NCI-H1105 treated with DMSO at 0.1 percent for 48 hours (cell line): ENCODE data around the gene ADM5.

Experiments used
- DNase-seq: peaks from one replicate; lab custom pipeline; 2025; lab: John Stamatoyannopoulos, UW

ADM5 gene

DNA sequence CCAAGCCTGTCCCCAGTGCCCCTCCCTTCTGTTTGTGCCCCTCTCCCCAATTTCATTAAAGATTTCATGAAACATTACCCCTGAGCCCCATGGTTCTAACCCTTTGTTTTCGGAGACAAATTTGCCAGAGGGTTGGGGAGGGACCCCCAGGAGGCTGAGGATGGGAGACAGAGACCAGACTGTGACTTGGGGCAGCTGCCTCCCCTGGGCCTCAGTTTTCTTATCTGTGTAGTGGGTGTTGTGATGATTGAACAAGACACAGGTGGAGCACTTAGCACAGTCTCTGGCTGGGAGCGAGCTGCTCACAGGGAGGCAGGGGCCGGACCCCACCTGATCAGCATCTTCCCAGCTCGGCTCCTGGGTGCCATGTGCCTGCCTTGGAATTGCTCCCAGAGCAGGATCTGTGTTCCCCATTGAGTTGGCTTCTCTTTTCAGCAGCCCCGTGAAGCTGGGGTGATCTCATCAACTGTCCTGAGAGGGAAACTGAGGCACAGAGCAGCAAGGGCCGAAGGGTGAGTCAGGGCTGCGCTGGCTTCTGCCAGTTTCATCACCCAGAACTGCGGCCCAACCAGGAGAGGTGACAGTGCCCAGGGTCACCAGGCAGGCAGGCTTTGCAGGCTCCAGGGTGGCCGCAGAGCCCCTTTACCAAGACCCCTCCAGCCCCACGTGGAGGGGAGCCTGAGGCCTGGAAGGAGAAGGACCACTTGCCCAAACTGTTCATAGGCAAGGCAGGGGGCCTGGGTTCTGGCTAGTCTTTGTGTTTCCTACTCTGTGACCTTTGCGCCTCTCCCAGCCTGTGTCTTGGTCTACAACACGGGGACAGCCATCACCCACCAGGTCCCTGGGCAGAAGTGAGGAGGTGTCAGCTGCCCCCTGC is 30.6 kb upstream of the ADM5 start:
- no peak for DNase-seq

- no peak for DNase-seq
Measured at GRCh38 chr19:49660338-49660961, 28.9 kb upstream of the ADM5 start.

DNA sequence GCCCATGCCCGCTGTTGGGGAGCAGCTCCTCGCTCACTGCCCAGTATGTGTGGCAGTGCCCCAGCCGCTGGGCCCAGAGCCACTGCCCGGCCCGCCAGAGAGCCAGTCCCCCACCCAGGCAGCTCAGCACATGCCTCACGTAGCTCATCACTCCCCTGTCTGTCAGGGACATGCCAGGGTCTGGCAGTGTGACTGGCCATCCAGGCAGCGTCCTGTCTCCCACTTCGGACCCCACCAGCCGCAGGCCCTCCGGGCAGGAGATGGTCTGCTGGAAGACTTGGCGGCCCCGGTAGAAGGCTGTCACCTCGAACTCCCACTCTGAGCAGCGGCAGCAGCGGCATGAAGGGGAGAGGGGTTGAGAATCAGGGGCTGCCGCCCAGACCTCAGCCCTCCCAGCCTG is 27.4 kb upstream of the ADM5 start:
- no peak for DNase-seq

DNA sequence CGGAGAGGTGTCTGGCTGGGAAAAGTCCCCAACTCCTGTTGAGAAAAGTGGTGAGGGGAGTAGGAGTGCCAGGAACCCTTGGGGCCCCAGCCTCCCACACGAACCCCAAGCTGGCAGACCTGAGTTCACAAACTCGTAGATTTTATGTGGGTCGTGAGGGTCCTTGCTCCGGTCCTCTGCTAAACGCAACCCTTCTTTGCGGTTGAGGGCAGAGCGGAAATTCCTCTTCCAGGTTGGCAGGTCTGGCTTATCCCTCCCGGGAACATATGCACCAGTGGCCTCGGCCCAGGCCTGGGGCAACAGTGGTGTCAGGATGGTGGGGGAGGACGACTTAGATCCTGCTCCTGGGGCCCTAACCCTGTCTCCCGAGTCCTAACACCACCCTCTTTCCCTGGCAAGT is 26.2 kb upstream of the ADM5 start:
- DNase-seq = no peak

GRCh38 chr19:49664171-49665035 is 25.0 kb upstream of the ADM5 start:
- peak; percentile 82 for DNase-seq

GRCh38 chr19:49665036-49665350 is 24.4 kb upstream of the ADM5 start:
- DNase-seq = no peak

- DNase-seq = peak; percentile 88
Measured at GRCh38 chr19:49665351-49666119, 23.9 kb upstream of the ADM5 start, which contains the start of the genes BCL2L12 and IRF3. Gene BCL2L12 (plus strand): TSS chr19:49665933. CDS start chr19:49666693, 760 bp downstream. Gene IRF3 (minus strand): TSS chr19:49665857. CDS start chr19:49664838, 1,019 bp downstream.

GRCh38 chr19:49666120-49666444 is 23.3 kb upstream of the ADM5 start:
- DNase-seq = no peak

DNA sequence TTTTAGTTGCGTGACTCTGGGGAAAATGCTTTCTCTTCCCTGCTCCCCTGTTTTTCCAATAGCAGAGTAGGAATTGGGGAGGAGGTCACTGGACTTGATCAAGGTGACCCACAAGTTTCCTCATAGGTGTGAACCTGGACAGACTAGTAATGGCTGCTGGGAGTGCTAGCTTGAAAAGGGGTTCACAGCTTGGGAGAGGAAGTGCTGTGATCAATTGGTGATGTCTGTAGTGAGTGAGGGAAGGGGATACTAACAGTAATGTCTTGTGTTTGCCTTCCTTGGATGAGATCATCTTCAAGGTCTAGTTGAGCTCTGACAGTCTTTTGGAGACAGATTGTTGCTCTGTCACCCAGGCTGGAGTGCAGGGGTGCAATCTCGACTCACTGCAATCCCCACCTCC is 21.9 kb upstream of the ADM5 start:
- DNase-seq = no peak

DNA sequence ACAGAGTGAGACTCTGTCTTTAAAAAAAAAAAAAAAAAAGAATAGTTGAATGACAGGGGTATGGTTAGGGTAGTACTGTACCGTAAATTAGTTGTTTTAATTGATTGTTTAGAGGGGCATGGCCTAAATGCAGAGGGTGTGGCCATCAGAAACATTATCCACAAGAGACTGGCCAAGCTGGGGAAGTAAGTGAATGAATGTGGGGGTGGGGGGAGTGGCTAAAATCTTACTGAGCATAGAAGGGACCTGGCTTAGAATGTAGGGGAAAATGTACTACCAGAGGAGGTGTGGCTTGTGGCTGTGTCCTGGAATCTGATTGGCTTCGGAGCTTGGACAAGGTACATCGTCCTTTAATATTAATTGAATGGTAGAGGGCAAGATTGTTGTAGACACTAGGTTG is 19.9 kb upstream of the ADM5 start:
- no peak for DNase-seq

- peak; percentile 82 for DNase-seq
Measured at GRCh38 chr19:49672131-49672919, 17.1 kb upstream of the ADM5 start.

DNA sequence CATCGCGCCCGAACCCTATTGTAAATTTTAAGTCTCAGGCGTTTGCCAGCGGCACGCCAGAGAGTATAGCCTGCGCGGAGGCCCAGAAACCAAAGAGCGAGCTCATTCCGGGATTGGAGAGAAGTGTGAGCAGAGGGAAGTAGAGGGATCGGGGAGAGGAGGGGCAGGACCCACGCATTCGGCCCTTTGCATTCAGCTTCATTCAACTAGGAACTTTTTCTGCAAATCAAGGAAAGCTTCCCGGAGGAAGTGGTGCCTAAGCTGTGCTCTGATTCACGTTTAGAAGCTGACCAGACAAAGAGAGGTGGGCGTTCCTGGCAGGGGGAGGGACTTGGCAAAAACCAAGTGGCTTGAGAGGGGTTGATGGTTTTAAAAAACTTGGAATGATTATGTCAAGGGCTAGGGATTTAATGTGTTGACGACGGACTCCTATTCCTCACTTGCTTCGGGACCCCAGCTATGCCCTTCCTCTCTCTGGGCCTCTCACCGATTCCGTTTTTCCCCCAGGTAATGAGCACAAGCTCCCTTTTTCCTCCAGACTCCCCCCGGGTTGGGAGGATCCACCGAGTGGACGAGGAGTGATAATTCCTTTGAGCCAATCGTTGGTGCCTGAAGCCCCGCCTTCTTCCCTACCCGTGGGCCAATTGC is 13.1 kb upstream of the ADM5 start:
- DNase-seq = peak; percentile 87

DNA sequence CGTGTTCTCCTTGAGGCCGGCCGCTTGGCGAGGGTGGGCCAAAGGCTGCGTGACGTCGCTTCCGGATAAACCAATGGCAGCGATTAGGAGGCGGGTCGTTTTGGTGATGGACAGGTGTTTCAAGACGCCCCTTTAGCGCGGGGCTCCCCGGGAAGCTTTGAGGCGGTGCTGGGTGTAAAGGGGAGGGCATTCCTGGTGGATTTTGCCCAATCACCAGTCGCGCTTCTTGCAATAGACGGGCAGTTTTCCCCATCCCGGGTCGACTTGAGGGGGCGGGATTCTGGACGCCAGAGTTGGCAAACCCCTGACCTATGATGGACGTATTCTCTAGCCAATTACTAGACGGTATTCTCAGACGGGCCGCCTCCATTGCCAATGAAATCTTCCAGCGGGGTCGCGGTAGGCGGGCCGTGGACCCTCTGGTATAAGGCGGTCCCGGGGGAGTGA is 12.6 kb upstream of the ADM5 start:
- peak; percentile 100 for DNase-seq

DNA sequence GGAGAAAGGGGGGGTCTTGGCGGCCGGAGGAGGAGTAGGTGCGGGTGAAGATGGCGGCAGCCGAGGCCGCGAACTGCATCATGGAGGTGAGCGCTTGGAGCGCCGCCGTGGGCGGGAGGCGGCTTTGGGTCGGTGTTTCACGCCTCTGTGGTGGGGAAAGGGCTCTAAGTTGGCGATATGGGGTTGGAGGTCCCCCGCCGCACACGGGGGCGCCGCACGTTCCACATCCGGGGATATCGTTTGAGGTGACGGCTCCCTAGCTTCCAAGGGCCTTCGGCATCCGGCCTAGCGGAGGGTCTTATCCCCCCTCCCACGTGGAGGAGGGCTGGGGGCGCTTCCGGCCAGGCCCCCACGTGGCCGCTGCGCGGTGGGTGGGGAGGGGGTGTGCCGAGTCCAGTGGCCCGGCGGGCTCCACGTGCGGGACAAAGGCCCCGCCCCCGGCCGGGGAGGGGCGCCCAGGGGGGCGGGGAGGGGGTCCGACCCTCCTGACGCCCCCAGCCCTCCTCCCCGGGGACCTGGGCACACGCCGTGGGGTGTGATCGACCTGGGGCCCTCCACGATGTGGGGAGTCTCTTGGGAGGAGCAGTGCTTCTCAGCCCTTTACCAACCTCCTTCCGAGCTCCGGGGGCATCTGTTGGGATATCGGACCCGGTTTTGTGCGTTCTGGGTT is 12.0 kb upstream of the ADM5 start, which contains the start of gene PRMT1:
Gene PRMT1, plus strand, starts transcription at position 41 of the 670 bp plus-strand sequence. Its CDS starts 10 bp downstream, at position 51.
- peak; percentile 28 for DNase-seq

GRCh38 chr19:49677901-49678674 is 11.3 kb upstream of the ADM5 start:
- DNase-seq = peak; percentile 59

- DNase-seq = no peak
Measured at GRCh38 chr19:49678985-49679770, 10.2 kb upstream of the ADM5 start.

GRCh38 chr19:49679771-49680413 is 9.5 kb upstream of the ADM5 start:
- DNase-seq = no peak
